ENCODE measurements around the gene ZNF35. TPM values are rescaled to one million over a fixed set of nuclear protein-coding genes. Genes with fewer than 3 reads are reported as not detected.

ZNF35 gene
- 4.8 and 5.0 TPM in 2 replicates for polyA plus RNA-seq (2011; rRNA removed)
- 1.0 and 1.2 TPM in 2 replicates for polyA plus RNA-seq (2012; cell fraction: cytosol; rRNA removed)
- polyA plus RNA-seq (2012; cell fraction: nucleus; rRNA removed) = 0.47 and 0.58 TPM in 2 replicates
- polyA plus RNA-seq (2017; fragmentation: RNase III; extraction: RNeasy Plus Mini Kit Qiagen cat#74134 plus additional on column Dnase treatment) = 3.8 to 4.1 TPM (median 3.9 TPM) in 3 replicates
- polyA minus RNA-seq (2011; rRNA and poly(A)+ RNA removed) = 7.5 and 8.0 TPM in 2 replicates

DNA sequence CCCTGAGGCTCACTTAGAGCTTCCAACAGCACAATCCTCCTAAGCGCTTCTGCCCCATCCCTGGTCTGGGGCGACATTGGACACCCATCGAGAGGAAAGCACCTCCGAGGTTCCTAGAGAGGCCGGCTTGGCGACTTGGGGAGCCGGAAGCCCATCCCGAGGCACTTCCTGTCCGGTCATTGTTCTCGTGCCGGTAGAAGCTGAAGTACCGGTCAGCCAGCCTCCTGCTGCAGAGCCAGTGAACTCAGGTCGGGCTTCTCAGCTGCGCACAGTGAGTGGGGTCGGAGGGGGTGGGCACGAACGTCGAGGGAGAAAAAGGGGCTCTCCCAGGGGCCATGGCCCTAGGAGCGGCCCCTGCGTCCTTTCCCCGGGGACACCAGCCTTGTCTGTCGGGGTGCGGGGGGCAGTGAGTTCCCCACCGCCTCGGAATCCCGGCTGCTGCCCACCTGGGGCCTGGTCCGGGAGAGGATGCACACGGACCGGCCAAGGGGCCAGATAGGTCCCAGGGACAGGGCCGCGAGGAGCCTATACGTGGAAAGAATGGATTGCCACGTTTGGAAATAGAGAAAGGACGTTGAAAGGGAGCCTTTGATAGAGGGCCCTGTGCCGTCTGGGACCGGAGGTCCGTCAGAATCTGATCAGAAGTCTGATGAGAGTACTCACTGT, at the start of gene ZNF35:
Gene ZNF35, plus strand, starts transcription at position 169 of the 666 bp plus-strand sequence. CDS start 2,336 bp downstream, outside the sequence.
- H3K27ac ChIP-seq = peak within 1 kb of the TSS; percentile 73 to 89
- peak; percentile 75 to 92 for DNase-seq (ENCODE audit: low read depth in 1 of 2, low spot score in 1 of 2)
- ChIA-PET POLR2A (interaction anchor here (0.6 to 1.2 kb wide), 3 partner anchors 23 to 138 kb away, joined by 3 to 8 read pairs (median 6); partner anchors contain the start of genes ZNF197 and ZNF502), CTCF (no interaction called here)
- TF ChIP-seq NR3C1 (IDR thresholded peaks at IDR 0.05) (no peak), PHF8 (IDR thresholded peaks at IDR 0.05; ENCODE audit: borderline replicate concordance, low read depth) (peak; percentile 47; the same call in 1 of the 2 replicates), POLR2A (IDR thresholded peaks at IDR 0.05; ENCODE audit: low read length) (peak; percentile 34; the same call in 1 of the 2 replicates), JUN (IDR thresholded peaks at IDR 0.05) (peak in 1 of 2 experiments; percentile 59; a peak in 1 of 5 replicates)
- TF ChIP-seq, protein P1, sequence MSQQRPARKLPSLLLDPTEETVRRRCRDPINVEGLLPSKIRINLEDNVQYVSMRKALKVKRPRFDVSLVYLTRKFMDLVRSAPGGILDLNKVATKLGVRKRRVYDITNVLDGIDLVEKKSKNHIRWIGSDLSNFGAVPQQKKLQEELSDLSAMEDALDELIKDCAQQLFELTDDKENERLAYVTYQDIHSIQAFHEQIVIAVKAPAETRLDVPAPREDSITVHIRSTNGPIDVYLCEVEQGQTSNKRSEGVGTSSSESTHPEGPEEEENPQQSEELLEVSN (IDR thresholded peaks at IDR 0.05; ENCODE audit: borderline replicate concordance, low read depth) = peak; percentile 55; the same call in 1 of the 2 replicates
- TF ChIP-seq, protein P2, sequence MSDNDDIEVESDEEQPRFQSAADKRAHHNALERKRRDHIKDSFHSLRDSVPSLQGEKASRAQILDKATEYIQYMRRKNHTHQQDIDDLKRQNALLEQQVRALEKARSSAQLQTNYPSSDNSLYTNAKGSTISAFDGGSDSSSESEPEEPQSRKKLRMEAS (IDR thresholded peaks at IDR 0.05) = peak; percentile 68
- peak; percentile 99 to 100 for ATAC-seq
- peak within 1 kb of the TSS; percentile 91 for H3K4me3 ChIP-seq
- peak within 1 kb of the TSS; percentile 72 for H3K4me2 ChIP-seq
- FAIRE-seq = no peak
- H3K9me3 ChIP-seq = peaks cover 60% of the 10 kb centered on the region
- no peaks in the 10 kb centered on the region for H3K4me1 ChIP-seq
- 0% methylated on average over 15 of the region's 37 CpGs for WGBS (ENCODE audit: missing lambda C conversion rate)

DNA sequence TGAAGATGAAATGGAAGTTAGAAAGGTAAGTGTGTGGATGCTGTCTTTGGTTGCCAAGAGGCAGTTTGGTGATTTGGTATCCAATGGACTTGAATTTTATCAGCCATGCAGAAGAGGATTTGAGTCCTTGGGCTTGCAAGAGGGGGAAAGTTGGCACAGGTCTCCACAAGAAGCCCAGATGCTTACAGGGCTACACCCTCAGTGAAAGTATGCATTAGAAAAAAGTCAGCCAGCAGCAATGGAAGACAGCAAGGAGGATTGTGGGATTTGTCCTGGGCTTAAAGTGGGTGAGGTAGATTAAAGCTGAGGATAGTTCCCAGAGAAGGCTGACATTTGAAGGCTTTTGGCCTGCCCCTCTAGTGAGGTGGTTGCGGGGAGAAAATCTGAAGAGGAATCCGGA, 46.8 kb upstream of the ZNF35 start:
- ATAC-seq (no peak), DNase-seq (ENCODE audit: low read depth in 1 of 2, low spot score in 1 of 2) (no peak), FAIRE-seq (no peak)
- POLR2A ChIA-PET = no interaction called here
- H3K4me1 ChIP-seq = no peaks in the 10 kb centered on the region
- H3K4me3 ChIP-seq = no peak overlapping the region
- CTCF ChIA-PET = no interaction called here
- H3K27ac ChIP-seq = no peak overlapping the region
- 31% methylated on average over 2 of the region's 2 CpGs for WGBS (ENCODE audit: missing lambda C conversion rate)
- TF ChIP-seq HOXB13 (CRISPR knock-in tag; IDR thresholded peaks at IDR 0.05; ENCODE audit: low read depth) = no peak
- TF ChIP-seq NR3C1 (IDR thresholded peaks at IDR 0.05) = no peak
- TF ChIP-seq, protein P3, sequence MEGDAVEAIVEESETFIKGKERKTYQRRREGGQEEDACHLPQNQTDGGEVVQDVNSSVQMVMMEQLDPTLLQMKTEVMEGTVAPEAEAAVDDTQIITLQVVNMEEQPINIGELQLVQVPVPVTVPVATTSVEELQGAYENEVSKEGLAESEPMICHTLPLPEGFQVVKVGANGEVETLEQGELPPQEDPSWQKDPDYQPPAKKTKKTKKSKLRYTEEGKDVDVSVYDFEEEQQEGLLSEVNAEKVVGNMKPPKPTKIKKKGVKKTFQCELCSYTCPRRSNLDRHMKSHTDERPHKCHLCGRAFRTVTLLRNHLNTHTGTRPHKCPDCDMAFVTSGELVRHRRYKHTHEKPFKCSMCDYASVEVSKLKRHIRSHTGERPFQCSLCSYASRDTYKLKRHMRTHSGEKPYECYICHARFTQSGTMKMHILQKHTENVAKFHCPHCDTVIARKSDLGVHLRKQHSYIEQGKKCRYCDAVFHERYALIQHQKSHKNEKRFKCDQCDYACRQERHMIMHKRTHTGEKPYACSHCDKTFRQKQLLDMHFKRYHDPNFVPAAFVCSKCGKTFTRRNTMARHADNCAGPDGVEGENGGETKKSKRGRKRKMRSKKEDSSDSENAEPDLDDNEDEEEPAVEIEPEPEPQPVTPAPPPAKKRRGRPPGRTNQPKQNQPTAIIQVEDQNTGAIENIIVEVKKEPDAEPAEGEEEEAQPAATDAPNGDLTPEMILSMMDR (IDR thresholded peaks at IDR 0.05) = no peak
- TF ChIP-seq CHD4 (IDR thresholded peaks at IDR 0.05; ENCODE audit: borderline replicate concordance) = no peak
- no peak for TF ChIP-seq HEYL (CRISPR knock-in tag; IDR thresholded peaks at IDR 0.05)
- no peak for TF ChIP-seq HOXA7 (CRISPR knock-in tag; IDR thresholded peaks at IDR 0.05)
- TF ChIP-seq, protein P1 (IDR thresholded peaks at IDR 0.05; ENCODE audit: borderline replicate concordance, low read depth) = no peak
- TF ChIP-seq MAZ (IDR thresholded peaks at IDR 0.05; ENCODE audit: borderline replicate concordance, low read depth, low read length) = no peak
- no peak for TF ChIP-seq FOSB (CRISPR knock-in tag; IDR thresholded peaks at IDR 0.05)
- H3K9me3 ChIP-seq = no peaks in the 10 kb centered on the region
- no peak overlapping the region for H3K4me2 ChIP-seq

DNA sequence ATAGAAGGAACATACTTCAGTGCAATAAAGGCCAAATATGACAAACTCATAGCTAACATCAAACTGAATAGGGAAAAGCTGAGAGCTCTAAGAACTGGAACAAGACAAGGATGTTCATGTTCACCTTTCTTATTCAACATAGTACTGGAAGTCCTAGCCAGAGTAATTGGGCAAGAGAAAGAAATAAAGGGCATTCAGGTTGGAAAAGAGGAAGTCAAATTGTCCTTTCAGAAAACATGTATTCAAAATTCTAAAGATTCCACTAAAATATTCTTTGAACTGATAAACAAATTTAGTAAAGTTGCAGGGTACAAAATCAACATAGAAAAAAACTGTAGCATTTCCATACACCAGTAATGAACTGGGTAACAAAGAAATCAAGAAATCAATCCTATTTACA, 35.9 kb upstream of the ZNF35 start:
- CTCF ChIA-PET = interaction anchor here (0.7 kb wide), 1 partner anchor 113 kb away, joined by 3 read pairs; no protein-coding TSS in a partner anchor
- no peaks in the 10 kb centered on the region; the same call in 2 of the 3 replicates for H3K9me3 ChIP-seq
- H3K27ac ChIP-seq = no peak overlapping the region
- no peak overlapping the region for H3K4me2 ChIP-seq
- no peak overlapping the region for H3K4me3 ChIP-seq
- no peaks in the 10 kb centered on the region for H3K4me1 ChIP-seq
- FAIRE-seq (no peak), DNase-seq (ENCODE audit: low read depth in 1 of 2, low spot score in 1 of 2) (no peak), ATAC-seq (no peak)
- POLR2A ChIA-PET = no interaction called here
- TF ChIP-seq, protein P4, sequence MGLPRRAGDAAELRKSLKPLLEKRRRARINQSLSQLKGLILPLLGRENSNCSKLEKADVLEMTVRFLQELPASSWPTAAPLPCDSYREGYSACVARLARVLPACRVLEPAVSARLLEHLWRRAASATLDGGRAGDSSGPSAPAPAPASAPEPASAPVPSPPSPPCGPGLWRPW (IDR thresholded peaks at IDR 0.05) = no peak
- no peak for TF ChIP-seq TP53 (CRISPR knock-in tag; IDR thresholded peaks at IDR 0.05)

Data from A549 (cell line).